ENCODE data around the gene DMTF1.

The DMTF1 gene

GRCh38 chr7:87156709-87157108 is 4.5 kb downstream of the DMTF1 start:
- ChIA-PET CTCF (no interaction called here), POLR2A (no interaction called here)
- no peaks in the 10 kb centered on the region for H3K9me3 ChIP-seq (ENCODE audit: control insufficient read depth, insufficient read depth, low read depth, low read length)
- no peak for TF ChIP-seq MZF1 (tag by site-specific recombination; IDR thresholded peaks at IDR 0.05; ENCODE audit: borderline replicate concordance)
- no peak for TF ChIP-seq ZNF302 (tag by site-specific recombination; IDR thresholded peaks at IDR 0.05; ENCODE audit: low read depth)
- TF ChIP-seq ZNF148 (tag by site-specific recombination; IDR thresholded peaks at IDR 0.05; ENCODE audit: borderline replicate concordance) = no peak
- no peak for TF ChIP-seq ZNF133 (tag by site-specific recombination; IDR thresholded peaks at IDR 0.05)
- no peak for TF ChIP-seq KLF1 (tag by site-specific recombination; IDR thresholded peaks at IDR 0.05)
- TF ChIP-seq, protein P1, sequence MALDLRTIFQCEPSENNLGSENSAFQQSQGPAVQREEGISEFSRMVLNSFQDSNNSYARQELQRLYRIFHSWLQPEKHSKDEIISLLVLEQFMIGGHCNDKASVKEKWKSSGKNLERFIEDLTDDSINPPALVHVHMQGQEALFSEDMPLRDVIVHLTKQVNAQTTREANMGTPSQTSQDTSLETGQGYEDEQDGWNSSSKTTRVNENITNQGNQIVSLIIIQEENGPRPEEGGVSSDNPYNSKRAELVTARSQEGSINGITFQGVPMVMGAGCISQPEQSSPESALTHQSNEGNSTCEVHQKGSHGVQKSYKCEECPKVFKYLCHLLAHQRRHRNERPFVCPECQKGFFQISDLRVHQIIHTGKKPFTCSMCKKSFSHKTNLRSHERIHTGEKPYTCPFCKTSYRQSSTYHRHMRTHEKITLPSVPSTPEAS (tag by site-specific recombination; IDR thresholded peaks at IDR 0.05) = no peak
- peaks cover 7% of the 10 kb centered on the region; the same call in 1 of the 2 replicates for H3K4me1 ChIP-seq (ENCODE audit: control insufficient read depth, insufficient read depth, low read length)
- H3K36me3 ChIP-seq (ENCODE audit: control insufficient read depth in 2 of 2, insufficient read depth in 1 of 2, low read length in 2 of 2) = peaks cover 0 to 5% of the 10 kb centered on the region in 2 experiments
- no peak overlapping the region for H3K4me3 ChIP-seq (ENCODE audit: low read depth, low read length)
- no peak overlapping the region for H3K27ac ChIP-seq (ENCODE audit: extremely low read depth, low read depth, low read length)

DNA sequence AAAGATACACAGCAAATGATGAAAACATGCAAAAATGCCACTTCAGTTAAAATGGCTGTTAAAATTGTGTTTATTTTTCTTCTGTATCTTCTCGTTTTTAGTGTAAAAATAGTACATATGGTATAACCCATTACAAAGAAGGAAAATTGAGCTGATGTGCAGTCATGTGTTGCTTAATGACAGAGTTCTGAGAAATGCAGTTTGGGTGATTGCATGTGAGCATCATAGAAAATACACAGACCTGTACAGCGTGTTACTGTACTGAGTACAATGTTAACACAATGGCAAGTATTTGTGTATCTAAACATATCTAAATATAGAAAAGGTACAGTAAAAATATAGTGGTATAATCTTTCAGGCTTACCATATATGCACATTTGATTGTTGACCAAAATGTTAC is 7.3 kb downstream of the DMTF1 start:
- Histone ChIP-seq H3K36me3 (ENCODE audit: control insufficient read depth in 2 of 2, insufficient read depth in 1 of 2, low read length in 2 of 2) (peaks cover 10 to 18% of the 10 kb centered on the region in 2 experiments), H3K9me3 (ENCODE audit: control insufficient read depth, insufficient read depth, low read depth, low read length) (no peaks in the 10 kb centered on the region), H3K4me3 (ENCODE audit: low read depth, low read length) (no peak overlapping the region), H3K27ac (ENCODE audit: extremely low read depth, low read depth, low read length) (no peak overlapping the region), H3K4me1 (ENCODE audit: control insufficient read depth, insufficient read depth, low read length) (peaks cover 7% of the 10 kb centered on the region; the same call in 1 of the 2 replicates)
- POLR2A ChIA-PET = interaction anchor here (0.6 to 0.7 kb wide), 2 partner anchors 77 to 198 kb away, joined by 3 read pairs; no protein-coding TSS in a partner anchor
- CTCF ChIA-PET = interaction anchor here (0.7 to 1.0 kb wide), 2 partner anchors 9 to 77 kb away, joined by 3 read pairs; no protein-coding TSS in a partner anchor
- TF ChIP-seq ZNF548 (tag by site-specific recombination; IDR thresholded peaks at IDR 0.05) (no peak), ZNF2 (tag by site-specific recombination; IDR thresholded peaks at IDR 0.05) (no peak), ZNF555 (tag by site-specific recombination; conservative IDR thresholded peaks at IDR 0.05) (no peak), ZNF624 (tag by site-specific recombination; IDR thresholded peaks at IDR 0.05) (no peak), ZNF692 (tag by site-specific recombination; IDR thresholded peaks at IDR 0.05) (no peak), ZNF16 (tag by site-specific recombination; IDR thresholded peaks at IDR 0.05; ENCODE audit: low read depth) (no peak), OVOL3 (tag by site-specific recombination; IDR thresholded peaks at IDR 0.05) (no peak), EGR2 (tag by site-specific recombination; IDR thresholded peaks at IDR 0.05; ENCODE audit: low read depth) (no peak), ZNF510 (tag by site-specific recombination; IDR thresholded peaks at IDR 0.05; ENCODE audit: insufficient replicate concordance) (no peak), ZNF768 (tag by site-specific recombination; IDR thresholded peaks at IDR 0.05) (no peak), ZNF350 (tag by site-specific recombination; IDR thresholded peaks at IDR 0.05) (no peak), ZNF146 (tag by site-specific recombination; IDR thresholded peaks at IDR 0.05) (no peak)
- TF ChIP-seq, protein P2, sequence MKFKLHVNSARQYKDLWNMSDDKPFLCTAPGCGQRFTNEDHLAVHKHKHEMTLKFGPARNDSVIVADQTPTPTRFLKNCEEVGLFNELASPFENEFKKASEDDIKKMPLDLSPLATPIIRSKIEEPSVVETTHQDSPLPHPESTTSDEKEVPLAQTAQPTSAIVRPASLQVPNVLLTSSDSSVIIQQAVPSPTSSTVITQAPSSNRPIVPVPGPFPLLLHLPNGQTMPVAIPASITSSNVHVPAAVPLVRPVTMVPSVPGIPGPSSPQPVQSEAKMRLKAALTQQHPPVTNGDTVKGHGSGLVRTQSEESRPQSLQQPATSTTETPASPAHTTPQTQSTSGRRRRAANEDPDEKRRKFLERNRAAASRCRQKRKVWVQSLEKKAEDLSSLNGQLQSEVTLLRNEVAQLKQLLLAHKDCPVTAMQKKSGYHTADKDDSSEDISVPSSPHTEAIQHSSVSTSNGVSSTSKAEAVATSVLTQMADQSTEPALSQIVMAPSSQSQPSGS (tag by site-specific recombination; IDR thresholded peaks at IDR 0.05; ENCODE audit: low read depth) = no peak
- TF ChIP-seq, protein P3, sequence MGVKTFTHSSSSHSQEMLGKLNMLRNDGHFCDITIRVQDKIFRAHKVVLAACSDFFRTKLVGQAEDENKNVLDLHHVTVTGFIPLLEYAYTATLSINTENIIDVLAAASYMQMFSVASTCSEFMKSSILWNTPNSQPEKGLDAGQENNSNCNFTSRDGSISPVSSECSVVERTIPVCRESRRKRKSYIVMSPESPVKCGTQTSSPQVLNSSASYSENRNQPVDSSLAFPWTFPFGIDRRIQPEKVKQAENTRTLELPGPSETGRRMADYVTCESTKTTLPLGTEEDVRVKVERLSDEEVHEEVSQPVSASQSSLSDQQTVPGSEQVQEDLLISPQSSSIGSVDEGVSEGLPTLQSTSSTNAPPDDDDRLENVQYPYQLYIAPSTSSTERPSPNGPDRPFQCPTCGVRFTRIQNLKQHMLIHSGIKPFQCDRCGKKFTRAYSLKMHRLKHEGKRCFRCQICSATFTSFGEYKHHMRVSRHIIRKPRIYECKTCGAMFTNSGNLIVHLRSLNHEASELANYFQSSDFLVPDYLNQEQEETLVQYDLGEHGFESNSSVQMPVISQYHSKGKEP (tag by site-specific recombination; IDR thresholded peaks at IDR 0.05) = no peak
- TF ChIP-seq, protein P4, sequence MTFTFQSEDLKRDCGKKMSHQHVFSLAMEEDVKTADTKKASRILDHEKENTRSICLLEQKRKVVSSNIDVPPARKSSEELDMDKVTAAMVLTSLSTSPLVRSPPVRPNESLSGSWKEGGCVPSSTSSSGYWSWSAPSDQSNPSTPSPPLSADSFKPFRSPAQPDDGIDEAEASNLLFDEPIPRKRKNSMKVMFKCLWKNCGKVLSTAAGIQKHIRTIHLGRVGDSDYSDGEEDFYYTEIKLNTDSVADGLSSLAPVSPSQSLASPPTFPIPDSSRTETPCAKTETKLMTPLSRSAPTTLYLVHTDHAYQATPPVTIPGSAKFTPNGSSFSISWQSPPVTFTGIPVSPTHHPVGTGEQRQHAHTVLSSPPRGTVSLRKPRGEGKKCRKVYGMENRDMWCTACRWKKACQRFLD (tag by site-specific recombination; IDR thresholded peaks at IDR 0.05) = no peak
- TF ChIP-seq, protein P5, sequence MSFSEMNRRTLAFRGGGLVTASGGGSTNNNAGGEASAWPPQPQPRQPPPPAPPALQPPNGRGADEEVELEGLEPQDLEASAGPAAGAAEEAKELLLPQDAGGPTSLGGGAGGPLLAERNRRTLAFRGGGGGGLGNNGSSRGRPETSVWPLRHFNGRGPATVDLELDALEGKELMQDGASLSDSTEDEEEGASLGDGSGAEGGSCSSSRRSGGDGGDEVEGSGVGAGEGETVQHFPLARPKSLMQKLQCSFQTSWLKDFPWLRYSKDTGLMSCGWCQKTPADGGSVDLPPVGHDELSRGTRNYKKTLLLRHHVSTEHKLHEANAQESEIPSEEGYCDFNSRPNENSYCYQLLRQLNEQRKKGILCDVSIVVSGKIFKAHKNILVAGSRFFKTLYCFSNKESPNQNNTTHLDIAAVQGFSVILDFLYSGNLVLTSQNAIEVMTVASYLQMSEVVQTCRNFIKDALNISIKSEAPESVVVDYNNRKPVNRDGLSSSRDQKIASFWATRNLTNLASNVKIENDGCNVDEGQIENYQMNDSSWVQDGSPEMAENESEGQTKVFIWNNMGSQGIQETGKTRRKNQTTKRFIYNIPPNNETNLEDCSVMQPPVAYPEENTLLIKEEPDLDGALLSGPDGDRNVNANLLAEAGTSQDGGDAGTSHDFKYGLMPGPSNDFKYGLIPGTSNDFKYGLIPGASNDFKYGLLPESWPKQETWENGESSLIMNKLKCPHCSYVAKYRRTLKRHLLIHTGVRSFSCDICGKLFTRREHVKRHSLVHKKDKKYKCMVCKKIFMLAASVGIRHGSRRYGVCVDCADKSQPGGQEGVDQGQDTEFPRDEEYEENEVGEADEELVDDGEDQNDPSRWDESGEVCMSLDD (tag by site-specific recombination; IDR thresholded peaks at IDR 0.05) = no peak

Data from HEK293 (cell line).